ACHN (cell line): ENCODE measurements around the gene NEDD9.

ENCODE experiments used
- DNase-seq: peaks from one replicate; pipeline ENCODE4 v3.0.0-alpha.2; 2015
- in situ Hi-C: cut with HindIII; loops from 2 replicates; pipeline ENCODE4 v1.10.0; 2017; ENCODE audit warnings: low sequenced_read_pairs, low pct_ligation_motif_present, low pct_unique_long_range_greater_than_20kb

The NEDD9 gene

GRCh38 chr6:11232193-11232769 is at the start of gene NEDD9:
Gene NEDD9, minus strand, starts transcription at chr6:11232668. Its CDS starts 153 bp downstream, at chr6:11232515.
- in situ Hi-C loops, result no loop called here
- peak; percentile 92 for DNase-seq

GRCh38 chr6:11282245-11282644 is 49.8 kb upstream of the NEDD9 start:
- in situ Hi-C loops, result no loop called here

GRCh38 chr6:11280394-11280793 is 47.9 kb upstream of the NEDD9 start:
- in situ Hi-C loops, result no loop called here
- DNase-seq, result no peak

More at GRCh38 chr6:11282245-11282644, 49.8 kb upstream of the NEDD9 start:
- no peak for DNase-seq

GRCh38 chr6:11279284-11279689 is 46.8 kb upstream of the NEDD9 start:
- in situ Hi-C loops, result no loop called here
- DNase-seq, result no peak

- in situ Hi-C loops, result no loop called here
- no peak for DNase-seq
Observed at GRCh38 chr6:11278207-11278559, 45.7 kb upstream of the NEDD9 start.

GRCh38 chr6:11277275-11278206 is 45.1 kb upstream of the NEDD9 start:
- DNase-seq, result peak; percentile 6
- in situ Hi-C loops, result no loop called here

- no peak for DNase-seq
- in situ Hi-C loops, result no loop called here
Observed at GRCh38 chr6:11276911-11277274, 44.4 kb upstream of the NEDD9 start.

- no peak for DNase-seq
- in situ Hi-C loops, result no loop called here
Observed at GRCh38 chr6:11276228-11276627, 43.8 kb upstream of the NEDD9 start.

GRCh38 chr6:11275598-11275997 is 43.1 kb upstream of the NEDD9 start:
- peak; percentile 53 for DNase-seq
- in situ Hi-C loops, result no loop called here

- in situ Hi-C loops, result no loop called here
- DNase-seq, result no peak
Observed at GRCh38 chr6:11273406-11274065, 41.1 kb upstream of the NEDD9 start.

GRCh38 chr6:11272491-11273192 is 40.2 kb upstream of the NEDD9 start:
- DNase-seq, result no peak
- in situ Hi-C loops, result no loop called here

GRCh38 chr6:11271228-11272020 is 39.0 kb upstream of the NEDD9 start:
- in situ Hi-C loops, result no loop called here
- DNase-seq, result no peak

GRCh38 chr6:11270030-11271027 is 37.9 kb upstream of the NEDD9 start:
- DNase-seq, result no peak
- in situ Hi-C loops, result no loop called here

GRCh38 chr6:11268978-11269377 is 36.5 kb upstream of the NEDD9 start:
- no peak for DNase-seq
- in situ Hi-C loops, result no loop called here

GRCh38 chr6:11266926-11267325 is 34.5 kb upstream of the NEDD9 start:
- DNase-seq, result no peak
- in situ Hi-C loops, result no loop called here

GRCh38 chr6:11265932-11266331 is 33.5 kb upstream of the NEDD9 start:
- in situ Hi-C loops, result no loop called here

GRCh38 chr6:11264100-11264499 is 31.6 kb upstream of the NEDD9 start:
- no peak for DNase-seq
- in situ Hi-C loops, result no loop called here

More at GRCh38 chr6:11265932-11266331, 33.5 kb upstream of the NEDD9 start:
- DNase-seq, result no peak
